Nephron progenitor cell (in vitro differentiated cells): ENCODE measurements around the gene SGPP1.

Experiments
- DNase-seq: peaks from one replicate; pipeline ENCODE4 v3.0.0; 2021
- H3K27ac Mint-ChIP-seq: 2 replicates; pipeline ENCODE4 v1.8.0; 2021; ENCODE audit warnings: mild to moderate bottlenecking, moderate library complexity, mixed read lengths
- H3K27me3 Mint-ChIP-seq: 2 replicates; pipeline ENCODE4 v1.8.0; 2021; ENCODE audit warnings: mild to moderate bottlenecking, low read depth, mixed read lengths; ENCODE audit not compliant: poor library complexity
- H3K36me3 Mint-ChIP-seq: 2 replicates; pipeline ENCODE4 v1.8.0; 2021; ENCODE audit warnings: low read depth, mixed read lengths
- H3K4me1 Mint-ChIP-seq: 2 replicates; pipeline ENCODE4 v1.8.0; 2021; ENCODE audit warnings: mixed read lengths
- H3K4me3 Mint-ChIP-seq: 2 replicates; pipeline ENCODE4 v1.8.0; 2021; ENCODE audit warnings: mild to moderate bottlenecking, moderate library complexity, mixed read lengths
- H3K9me3 Mint-ChIP-seq: 2 replicates; pipeline ENCODE4 v1.8.0; 2021; ENCODE audit warnings: mild to moderate bottlenecking, moderate library complexity, mixed read lengths
- CTCF ChIP-seq: fragments of 200-600 bp; sonication (generic); IDR thresholded peaks from 2 replicates; pipeline ENCODE4 v1.5.0; 2021; ENCODE audit warnings: antibody characterized with exemption

SGPP1 gene

GRCh38 chr14:63676615-63677014 lies 51.2 kb downstream of the SGPP1 start:
- Mint-ChIP-seq H3K27me3 (no peaks in the 10 kb centered on the region), H3K4me3 (no peak overlapping the region), H3K4me1 (peaks cover 20% of the 10 kb centered on the region), H3K27ac (peak overlapping the region; percentile 48), H3K9me3 (no peaks in the 10 kb centered on the region), H3K36me3 (peaks cover 22% of the 10 kb centered on the region)
- TF ChIP-seq CTCF: no peak
- DNase-seq: no peak

- peaks cover 8% of the 10 kb centered on the region for H3K36me3 Mint-ChIP-seq
- DNase-seq: no peak
- no peaks in the 10 kb centered on the region for H3K9me3 Mint-ChIP-seq
- no peak overlapping the region for H3K27ac Mint-ChIP-seq
- TF ChIP-seq CTCF: no peak
- peaks cover 20% of the 10 kb centered on the region for H3K4me1 Mint-ChIP-seq
- no peak overlapping the region for H3K4me3 Mint-ChIP-seq
- no peaks in the 10 kb centered on the region for H3K27me3 Mint-ChIP-seq
These were observed 53.9 kb downstream of the SGPP1 start for GRCh38 chr14:63673886-63674497.

GRCh38 chr14:63673255-63673654 lies 54.6 kb downstream of the SGPP1 start:
- peaks cover 14% of the 10 kb centered on the region for H3K4me1 Mint-ChIP-seq
- peaks cover 8% of the 10 kb centered on the region for H3K36me3 Mint-ChIP-seq
- H3K27me3 Mint-ChIP-seq: no peaks in the 10 kb centered on the region
- H3K4me3 Mint-ChIP-seq: no peak overlapping the region
- no peaks in the 10 kb centered on the region for H3K9me3 Mint-ChIP-seq
- no peak overlapping the region for H3K27ac Mint-ChIP-seq
- TF ChIP-seq CTCF: no peak
- DNase-seq: no peak

GRCh38 chr14:63672417-63673180 lies 55.3 kb downstream of the SGPP1 start:
- no peak for DNase-seq
- peaks cover 8% of the 10 kb centered on the region for H3K36me3 Mint-ChIP-seq
- no peak overlapping the region for H3K4me3 Mint-ChIP-seq
- H3K4me1 Mint-ChIP-seq: peaks cover 8% of the 10 kb centered on the region
- no peaks in the 10 kb centered on the region for H3K9me3 Mint-ChIP-seq
- no peak overlapping the region for H3K27ac Mint-ChIP-seq
- no peaks in the 10 kb centered on the region for H3K27me3 Mint-ChIP-seq
- no peak for TF ChIP-seq CTCF

- H3K27me3 Mint-ChIP-seq: no peaks in the 10 kb centered on the region
These were observed 55.9 kb downstream of the SGPP1 start for GRCh38 chr14:63671987-63672386.

More at GRCh38 chr14:63671987-63672386, 55.9 kb downstream of the SGPP1 start:
- Mint-ChIP-seq H3K4me3 (no peak overlapping the region), H3K36me3 (peaks cover 5% of the 10 kb centered on the region), H3K4me1 (peaks cover 8% of the 10 kb centered on the region), H3K27ac (no peak overlapping the region), H3K9me3 (no peaks in the 10 kb centered on the region)
- DNase-seq: no peak
- TF ChIP-seq CTCF: no peak
